ENCODE measurements around the gene CMPK1.

The CMPK1 gene

DNA sequence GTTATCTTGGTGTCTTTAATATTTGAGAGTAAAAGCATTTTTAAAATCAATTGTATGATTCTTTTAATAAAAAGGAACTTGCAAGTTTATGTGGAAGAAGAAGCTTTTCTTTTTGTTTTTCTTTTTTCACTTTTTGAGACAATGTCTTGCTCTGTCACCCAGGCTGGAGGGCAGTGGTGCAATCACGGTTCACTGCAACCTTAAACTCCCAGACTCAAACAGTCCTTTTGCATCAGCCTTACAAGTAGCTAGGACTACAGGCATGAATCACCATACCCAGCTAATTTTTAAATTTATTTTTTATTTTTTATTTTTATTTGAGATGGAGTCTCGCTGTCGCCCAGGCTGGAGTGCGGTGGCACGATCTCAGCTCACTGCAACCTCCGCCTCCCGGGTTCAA is 34.1 kb downstream of the CMPK1 start:
- DNase-seq, result no peak
- Histone ChIP-seq H3K9me3 (ENCODE audit: control insufficient read depth, low read length) (no peaks in the 10 kb centered on the region), H3K4me1 (ENCODE audit: control insufficient read depth, insufficient read depth, low read length, poor library complexity, severe bottlenecking) (no peaks in the 10 kb centered on the region), H3K27me3 (replicated peaks; ENCODE audit: control insufficient read depth, insufficient read depth, low read length, poor library complexity, severe bottlenecking) (no peaks in the 10 kb centered on the region), H3K27ac (ENCODE audit: insufficient read depth, low read length, poor library complexity, severe bottlenecking) (no peak overlapping the region), H3K36me3 (ENCODE audit: control insufficient read depth, insufficient read depth, low read length) (peaks cover 20% of the 10 kb centered on the region), H3K4me3 (ENCODE audit: insufficient read depth, low read depth, low read length, poor library complexity, severe bottlenecking) (no peak overlapping the region)

- Histone ChIP-seq H3K4me1 (ENCODE audit: control insufficient read depth, insufficient read depth, low read length, poor library complexity, severe bottlenecking) (no peaks in the 10 kb centered on the region), H3K36me3 (ENCODE audit: control insufficient read depth, insufficient read depth, low read length) (peaks cover 45% of the 10 kb centered on the region), H3K4me3 (ENCODE audit: insufficient read depth, low read depth, low read length, poor library complexity, severe bottlenecking) (no peak overlapping the region), H3K9me3 (ENCODE audit: control insufficient read depth, low read length) (no peaks in the 10 kb centered on the region), H3K27ac (ENCODE audit: insufficient read depth, low read length, poor library complexity, severe bottlenecking) (no peak overlapping the region), H3K27me3 (replicated peaks; ENCODE audit: control insufficient read depth, insufficient read depth, low read length, poor library complexity, severe bottlenecking) (no peaks in the 10 kb centered on the region)
- DNase-seq, result no peak
These were observed 37.5 kb downstream of the CMPK1 start for GRCh38 chr1:47371016-47371517.

DNA sequence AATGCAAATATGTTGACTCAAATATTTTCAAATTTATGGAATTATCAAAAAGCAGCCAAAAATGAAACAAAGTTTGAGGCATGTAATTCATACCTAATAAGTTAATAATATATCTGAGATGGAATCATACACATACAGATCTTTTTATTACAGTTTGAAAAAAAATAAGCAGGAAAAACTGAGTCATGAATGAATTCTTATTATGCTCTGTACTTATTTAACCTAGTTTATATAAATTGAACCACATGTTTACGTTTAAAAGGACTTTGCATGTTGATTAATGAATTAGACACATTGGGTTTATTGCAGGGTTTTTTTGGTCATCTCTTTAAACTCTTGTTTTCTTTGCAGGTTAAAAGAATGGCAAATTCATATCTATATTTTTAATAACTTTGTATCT is 40.9 kb downstream of the CMPK1 start:
- H3K4me1 ChIP-seq (ENCODE audit: control insufficient read depth, insufficient read depth, low read length, poor library complexity, severe bottlenecking), result no peaks in the 10 kb centered on the region
- no peak overlapping the region for H3K27ac ChIP-seq (ENCODE audit: insufficient read depth, low read length, poor library complexity, severe bottlenecking)
- H3K27me3 ChIP-seq (replicated peaks; ENCODE audit: control insufficient read depth, insufficient read depth, low read length, poor library complexity, severe bottlenecking), result no peaks in the 10 kb centered on the region
- DNase-seq, result no peak
- H3K36me3 ChIP-seq (ENCODE audit: control insufficient read depth, insufficient read depth, low read length), result peaks cover 49% of the 10 kb centered on the region
- H3K9me3 ChIP-seq (ENCODE audit: control insufficient read depth, low read length), result no peaks in the 10 kb centered on the region
- no peak overlapping the region for H3K4me3 ChIP-seq (ENCODE audit: insufficient read depth, low read depth, low read length, poor library complexity, severe bottlenecking)

DNA sequence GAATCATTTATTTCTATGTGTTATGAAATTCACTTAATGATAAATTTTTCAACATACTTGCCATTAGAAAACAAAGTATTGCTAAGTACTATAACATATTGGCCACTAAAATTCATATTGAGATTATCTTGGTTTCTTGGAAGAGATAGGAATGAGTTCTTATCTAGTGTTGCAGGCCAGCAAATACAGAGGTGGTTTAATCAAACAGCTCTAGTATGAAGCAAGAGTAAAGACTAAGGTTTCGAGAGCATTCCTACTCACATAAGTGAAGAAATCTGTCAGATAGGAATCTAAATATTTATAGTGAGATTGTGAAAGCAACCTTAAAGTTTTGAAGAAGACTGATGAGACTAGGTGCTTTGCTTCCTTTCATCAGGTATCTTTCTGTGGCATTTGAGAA is 44.6 kb downstream of the CMPK1 start:
- Histone ChIP-seq H3K9me3 (ENCODE audit: control insufficient read depth, low read length) (no peaks in the 10 kb centered on the region), H3K36me3 (ENCODE audit: control insufficient read depth, insufficient read depth, low read length) (peaks cover 32% of the 10 kb centered on the region)

DNA sequence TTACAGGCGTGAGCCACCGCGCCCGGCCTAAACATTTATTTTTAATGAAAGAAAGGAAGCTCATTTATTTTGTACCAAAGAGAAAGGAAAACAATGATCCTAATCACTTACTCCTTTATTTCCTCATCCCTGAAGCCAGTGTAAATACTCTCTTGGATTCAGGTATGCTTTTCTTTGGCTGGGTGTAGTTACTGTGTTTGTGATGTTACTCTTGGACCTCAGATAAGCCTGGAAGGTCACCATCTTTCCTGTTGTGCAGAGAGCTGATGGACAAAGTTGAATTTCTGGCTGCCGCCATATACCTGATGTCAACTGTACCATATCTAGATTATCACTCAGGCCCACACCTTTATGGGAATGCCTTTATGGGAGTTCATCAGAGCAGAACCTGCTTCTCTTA is 47.1 kb downstream of the CMPK1 start:
- H3K9me3 ChIP-seq (ENCODE audit: control insufficient read depth, low read length), result no peaks in the 10 kb centered on the region
- H3K36me3 ChIP-seq (ENCODE audit: control insufficient read depth, insufficient read depth, low read length), result peaks cover 13% of the 10 kb centered on the region
- DNase-seq, result no peak
- H3K27ac ChIP-seq (ENCODE audit: insufficient read depth, low read length, poor library complexity, severe bottlenecking), result no peak overlapping the region
- H3K27me3 ChIP-seq (replicated peaks; ENCODE audit: control insufficient read depth, insufficient read depth, low read length, poor library complexity, severe bottlenecking), result no peaks in the 10 kb centered on the region
- H3K4me1 ChIP-seq (ENCODE audit: control insufficient read depth, insufficient read depth, low read length, poor library complexity, severe bottlenecking), result no peaks in the 10 kb centered on the region
- H3K4me3 ChIP-seq (ENCODE audit: insufficient read depth, low read depth, low read length, poor library complexity, severe bottlenecking), result no peak overlapping the region

More for the DNA sequence above, 44.6 kb downstream of the CMPK1 start:
- no peaks in the 10 kb centered on the region for H3K4me1 ChIP-seq (ENCODE audit: control insufficient read depth, insufficient read depth, low read length, poor library complexity, severe bottlenecking)
- no peak overlapping the region for H3K4me3 ChIP-seq (ENCODE audit: insufficient read depth, low read depth, low read length, poor library complexity, severe bottlenecking)
- H3K27ac ChIP-seq (ENCODE audit: insufficient read depth, low read length, poor library complexity, severe bottlenecking), result no peak overlapping the region
- H3K27me3 ChIP-seq (replicated peaks; ENCODE audit: control insufficient read depth, insufficient read depth, low read length, poor library complexity, severe bottlenecking), result no peaks in the 10 kb centered on the region
- no peak for DNase-seq

DNA sequence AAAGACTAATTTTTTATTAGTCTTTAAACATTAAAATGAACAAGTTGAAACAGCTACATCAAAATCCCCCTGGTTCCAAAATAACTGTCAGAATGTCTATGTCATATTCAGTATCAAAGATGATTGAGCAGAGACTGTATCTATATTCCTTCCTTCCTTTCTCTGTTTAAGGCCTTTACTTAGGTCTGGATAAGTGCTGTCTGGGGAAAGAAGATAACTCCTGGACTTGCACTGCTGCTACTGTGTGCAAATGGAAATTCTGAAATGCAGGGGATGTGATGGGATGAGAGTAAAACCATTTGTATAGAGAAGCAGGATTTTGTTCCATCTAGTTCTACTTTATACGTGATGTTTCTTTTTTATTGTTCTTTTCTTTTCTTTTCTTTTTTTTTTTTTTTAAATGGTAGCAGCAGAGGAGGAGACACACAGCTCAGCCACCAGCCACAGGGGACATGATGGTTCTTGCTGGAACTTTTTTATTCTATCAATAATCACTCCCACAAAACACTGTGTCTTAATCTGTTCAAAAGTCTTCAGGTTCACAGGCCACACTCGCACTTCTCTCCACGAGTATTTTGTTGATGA is 48.9 kb downstream of the CMPK1 start:
- H3K27me3 ChIP-seq (replicated peaks; ENCODE audit: control insufficient read depth, insufficient read depth, low read length, poor library complexity, severe bottlenecking), result no peaks in the 10 kb centered on the region
- H3K36me3 ChIP-seq (ENCODE audit: control insufficient read depth, insufficient read depth, low read length), result peaks cover 3% of the 10 kb centered on the region
- H3K27ac ChIP-seq (ENCODE audit: insufficient read depth, low read length, poor library complexity, severe bottlenecking), result no peak overlapping the region
- no peak for DNase-seq
- no peak overlapping the region for H3K4me3 ChIP-seq (ENCODE audit: insufficient read depth, low read depth, low read length, poor library complexity, severe bottlenecking)
- no peaks in the 10 kb centered on the region for H3K4me1 ChIP-seq (ENCODE audit: control insufficient read depth, insufficient read depth, low read length, poor library complexity, severe bottlenecking)
- H3K9me3 ChIP-seq (ENCODE audit: control insufficient read depth, low read length), result no peaks in the 10 kb centered on the region

DNA sequence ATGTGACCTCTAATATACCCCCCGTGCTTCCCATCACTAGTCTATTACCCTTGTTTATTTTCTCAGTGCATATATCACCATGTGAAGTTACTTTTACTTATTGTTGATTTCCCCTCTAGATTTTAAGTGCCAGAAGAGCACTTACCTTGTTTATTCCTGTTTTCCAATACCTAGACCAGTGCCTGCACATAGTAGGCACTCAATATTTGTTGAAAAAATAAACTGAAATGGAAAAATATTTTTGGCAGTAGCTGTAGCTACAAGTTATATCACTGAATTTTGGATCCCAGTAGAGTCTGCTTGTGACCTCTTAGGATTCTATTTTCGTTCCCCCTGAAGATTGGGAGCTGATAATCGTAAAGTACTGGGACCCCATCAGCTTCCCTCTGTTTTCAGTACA is 50.5 kb downstream of the CMPK1 start:
- no peaks in the 10 kb centered on the region for H3K27me3 ChIP-seq (replicated peaks; ENCODE audit: control insufficient read depth, insufficient read depth, low read length, poor library complexity, severe bottlenecking)
- H3K4me1 ChIP-seq (ENCODE audit: control insufficient read depth, insufficient read depth, low read length, poor library complexity, severe bottlenecking), result no peaks in the 10 kb centered on the region
- H3K36me3 ChIP-seq (ENCODE audit: control insufficient read depth, insufficient read depth, low read length), result peaks cover 3% of the 10 kb centered on the region
- no peaks in the 10 kb centered on the region for H3K9me3 ChIP-seq (ENCODE audit: control insufficient read depth, low read length)
- H3K27ac ChIP-seq (ENCODE audit: insufficient read depth, low read length, poor library complexity, severe bottlenecking), result no peak overlapping the region
- DNase-seq, result no peak
- H3K4me3 ChIP-seq (ENCODE audit: insufficient read depth, low read depth, low read length, poor library complexity, severe bottlenecking), result no peak overlapping the region

GRCh38 chr1:47385020-47385419 is 51.4 kb downstream of the CMPK1 start:
- no peaks in the 10 kb centered on the region for H3K27me3 ChIP-seq (replicated peaks; ENCODE audit: control insufficient read depth, insufficient read depth, low read length, poor library complexity, severe bottlenecking)
- H3K4me1 ChIP-seq (ENCODE audit: control insufficient read depth, insufficient read depth, low read length, poor library complexity, severe bottlenecking), result no peaks in the 10 kb centered on the region
- no peak for DNase-seq
- H3K27ac ChIP-seq (ENCODE audit: insufficient read depth, low read length, poor library complexity, severe bottlenecking), result no peak overlapping the region
- peaks cover 3% of the 10 kb centered on the region for H3K36me3 ChIP-seq (ENCODE audit: control insufficient read depth, insufficient read depth, low read length)
- H3K9me3 ChIP-seq (ENCODE audit: control insufficient read depth, low read length), result no peaks in the 10 kb centered on the region
- H3K4me3 ChIP-seq (ENCODE audit: insufficient read depth, low read depth, low read length, poor library complexity, severe bottlenecking), result no peak overlapping the region

DNA sequence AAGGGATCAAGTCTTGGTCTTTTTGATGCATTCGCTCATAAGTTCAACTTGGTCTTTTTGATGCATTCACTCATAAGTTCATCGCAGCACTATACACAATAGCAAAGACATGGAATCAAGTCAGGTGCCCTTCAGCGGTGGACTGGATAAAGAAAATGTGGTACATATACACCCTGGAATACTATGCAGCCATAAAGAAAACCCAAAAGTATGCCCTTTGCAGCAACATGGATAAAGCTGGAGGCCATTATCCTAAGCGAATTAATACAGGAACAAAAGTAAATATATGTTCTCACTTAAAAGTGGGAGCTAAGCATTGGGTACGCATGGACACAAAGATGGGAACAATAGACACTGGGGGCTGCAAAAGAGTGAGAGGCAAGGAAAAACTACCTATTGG is 52.7 kb downstream of the CMPK1 start:
- no peaks in the 10 kb centered on the region for H3K9me3 ChIP-seq (ENCODE audit: control insufficient read depth, low read length)
- no peak for DNase-seq
- H3K27me3 ChIP-seq (replicated peaks; ENCODE audit: control insufficient read depth, insufficient read depth, low read length, poor library complexity, severe bottlenecking), result no peaks in the 10 kb centered on the region
- H3K4me3 ChIP-seq (ENCODE audit: insufficient read depth, low read depth, low read length, poor library complexity, severe bottlenecking), result no peak overlapping the region
- H3K36me3 ChIP-seq (ENCODE audit: control insufficient read depth, insufficient read depth, low read length), result peaks cover 3% of the 10 kb centered on the region
- H3K27ac ChIP-seq (ENCODE audit: insufficient read depth, low read length, poor library complexity, severe bottlenecking), result no peak overlapping the region
- no peaks in the 10 kb centered on the region for H3K4me1 ChIP-seq (ENCODE audit: control insufficient read depth, insufficient read depth, low read length, poor library complexity, severe bottlenecking)

GRCh38 chr1:47388030-47388890 is 54.7 kb downstream of the CMPK1 start:
- no peak overlapping the region for H3K27ac ChIP-seq (ENCODE audit: insufficient read depth, low read length, poor library complexity, severe bottlenecking)
- no peak for DNase-seq
- no peaks in the 10 kb centered on the region for H3K36me3 ChIP-seq (ENCODE audit: control insufficient read depth, insufficient read depth, low read length)
- no peaks in the 10 kb centered on the region for H3K4me1 ChIP-seq (ENCODE audit: control insufficient read depth, insufficient read depth, low read length, poor library complexity, severe bottlenecking)
- H3K9me3 ChIP-seq (ENCODE audit: control insufficient read depth, low read length), result no peaks in the 10 kb centered on the region
- no peaks in the 10 kb centered on the region for H3K27me3 ChIP-seq (replicated peaks; ENCODE audit: control insufficient read depth, insufficient read depth, low read length, poor library complexity, severe bottlenecking)
- H3K4me3 ChIP-seq (ENCODE audit: insufficient read depth, low read depth, low read length, poor library complexity, severe bottlenecking), result no peak overlapping the region
